Measurements from ENCODE around the gene C19orf47.
A peak's percentile ranks its signal among the peaks of the same experiment; 100 is the strongest.

C19orf47 gene

DNA sequence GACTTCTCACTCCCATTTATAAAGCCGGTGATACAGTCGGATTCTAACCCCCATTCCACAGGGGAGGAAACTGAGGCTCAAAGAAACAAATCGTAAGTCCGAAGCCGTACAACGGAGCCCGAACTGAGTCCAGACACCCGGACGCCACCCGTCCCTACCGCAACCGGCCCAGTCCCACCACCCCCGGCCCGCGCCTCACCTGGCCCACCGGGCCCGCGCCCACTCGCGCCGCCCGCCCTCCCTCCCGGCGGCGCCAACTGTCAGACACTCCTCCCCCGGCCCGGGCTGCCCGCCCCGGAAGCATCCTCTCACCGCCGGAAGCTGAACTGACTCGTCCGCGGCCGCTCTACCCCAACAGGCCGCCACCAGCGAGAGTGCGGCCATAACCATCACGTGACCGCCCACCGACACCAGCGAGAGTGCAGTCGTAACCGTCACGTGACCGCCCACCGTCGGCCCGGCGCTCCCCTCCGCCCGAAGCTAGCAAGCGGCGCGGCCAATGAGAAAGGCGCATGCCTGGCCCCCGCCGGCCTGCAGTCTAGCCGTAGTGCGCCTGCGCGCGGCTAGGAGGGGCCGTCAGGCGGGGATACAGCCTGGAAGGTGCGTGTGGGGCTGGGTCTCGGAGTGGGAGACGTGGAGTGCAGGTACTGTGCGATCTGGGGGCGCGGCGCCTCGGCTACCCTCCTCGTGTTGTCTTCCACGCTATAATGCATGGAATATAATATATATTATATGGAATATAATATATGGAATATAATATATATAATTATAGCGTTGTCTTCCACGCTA, at the start of gene C19orf47, which contains the start of gene PLD3:
Gene C19orf47 (minus strand): TSS at position 273 of the 789 bp plus-strand sequence. CDS start 6,540 bp downstream, outside the sequence.
Gene PLD3 (plus strand): TSS at position 571 of the 789 bp plus-strand sequence. CDS start 17,789 bp downstream, outside the sequence.
- DNase-seq: peak; percentile 93

GRCh38 chr19:40397568-40397906, 49.3 kb upstream of the C19orf47 start:
- no peak for DNase-seq

- DNase-seq: no peak
Observed at GRCh38 chr19:40396886-40397567, 48.8 kb upstream of the C19orf47 start.

DNA sequence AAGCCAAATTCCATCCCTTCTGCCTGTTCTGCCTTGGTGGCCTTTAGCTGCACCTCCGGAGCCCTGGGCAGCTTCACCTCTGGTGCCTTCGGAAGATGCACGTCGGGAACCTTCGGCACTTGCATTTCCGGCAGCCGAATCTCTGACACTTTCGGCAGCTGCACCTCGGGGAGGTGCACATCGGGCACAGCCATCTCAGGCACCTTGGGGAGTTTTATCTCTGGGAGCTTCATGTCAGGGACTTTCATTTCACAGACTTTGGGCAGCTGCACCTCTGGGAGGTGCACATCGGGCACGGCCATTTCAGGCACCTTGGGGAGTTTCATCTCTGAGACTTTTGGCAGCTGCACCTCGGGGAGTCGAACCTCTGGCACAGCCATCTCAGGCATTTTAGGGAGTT, 47.8 kb upstream of the C19orf47 start:
- DNase-seq: no peak

DNA sequence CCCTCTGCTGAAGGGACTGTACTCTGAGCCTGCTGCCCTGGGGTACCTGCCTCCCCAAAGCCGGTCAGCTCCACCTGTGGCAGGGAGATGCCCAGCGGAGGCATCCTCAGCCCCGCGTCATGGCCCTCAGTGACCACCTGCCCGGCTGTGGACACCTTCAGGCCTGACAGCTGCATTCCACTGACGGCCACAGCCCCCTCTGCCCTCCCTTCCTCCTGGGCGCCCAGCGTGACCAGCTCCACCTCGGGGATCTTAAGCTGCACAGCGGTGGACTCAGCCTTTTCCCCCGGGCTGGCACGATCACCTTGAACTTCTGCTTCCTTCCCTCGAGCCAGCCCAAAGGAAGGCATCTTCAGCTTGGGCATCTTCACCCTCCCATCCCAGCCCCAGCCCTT, 46.6 kb upstream of the C19orf47 start:
- DNase-seq: no peak

DNA sequence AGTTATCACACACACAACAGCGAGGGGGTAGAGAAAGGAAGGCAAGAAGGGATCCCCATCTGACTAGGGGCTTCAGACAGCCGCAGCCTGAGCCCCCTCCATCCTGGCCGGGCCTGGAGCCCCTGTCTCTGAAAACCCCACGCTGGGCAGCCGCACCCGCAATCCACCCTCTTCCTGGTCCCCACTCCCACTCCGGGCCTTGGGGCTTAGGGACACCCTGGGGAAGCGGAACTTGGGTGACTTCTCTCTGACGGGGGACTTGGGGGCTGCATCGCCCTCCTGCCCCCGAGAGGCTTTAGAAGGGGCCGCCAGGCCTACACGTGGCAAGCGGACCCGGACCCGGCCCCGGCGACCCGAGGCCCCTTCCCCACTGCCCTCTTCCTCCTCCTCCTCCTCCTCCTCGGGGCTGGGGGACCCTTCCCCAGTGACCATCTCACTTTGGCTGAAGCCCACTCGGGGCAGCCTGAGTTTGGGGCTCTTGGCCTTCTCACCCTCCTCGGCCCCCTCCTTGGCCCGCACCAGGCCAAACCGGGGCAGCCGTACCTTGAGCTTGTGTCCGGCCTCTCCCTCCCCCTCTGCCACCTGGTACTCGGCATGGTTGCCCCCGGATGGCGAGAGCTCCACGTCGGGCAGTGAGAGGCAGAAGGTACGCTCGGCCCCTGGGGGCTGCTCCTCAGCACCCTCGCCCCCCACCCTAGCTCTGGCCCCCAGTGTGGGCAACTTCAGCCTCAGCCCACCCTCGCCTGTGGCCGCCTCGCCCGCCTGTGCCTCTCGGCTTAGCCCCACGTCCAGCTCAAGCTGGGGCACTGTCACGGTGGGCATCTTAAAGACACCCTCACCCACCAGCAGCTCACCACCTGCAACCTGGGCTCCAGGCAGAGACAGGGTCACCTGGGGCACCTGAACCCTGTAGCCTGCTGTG, 46.0 kb upstream of the C19orf47 start:
- no peak for DNase-seq

DNA sequence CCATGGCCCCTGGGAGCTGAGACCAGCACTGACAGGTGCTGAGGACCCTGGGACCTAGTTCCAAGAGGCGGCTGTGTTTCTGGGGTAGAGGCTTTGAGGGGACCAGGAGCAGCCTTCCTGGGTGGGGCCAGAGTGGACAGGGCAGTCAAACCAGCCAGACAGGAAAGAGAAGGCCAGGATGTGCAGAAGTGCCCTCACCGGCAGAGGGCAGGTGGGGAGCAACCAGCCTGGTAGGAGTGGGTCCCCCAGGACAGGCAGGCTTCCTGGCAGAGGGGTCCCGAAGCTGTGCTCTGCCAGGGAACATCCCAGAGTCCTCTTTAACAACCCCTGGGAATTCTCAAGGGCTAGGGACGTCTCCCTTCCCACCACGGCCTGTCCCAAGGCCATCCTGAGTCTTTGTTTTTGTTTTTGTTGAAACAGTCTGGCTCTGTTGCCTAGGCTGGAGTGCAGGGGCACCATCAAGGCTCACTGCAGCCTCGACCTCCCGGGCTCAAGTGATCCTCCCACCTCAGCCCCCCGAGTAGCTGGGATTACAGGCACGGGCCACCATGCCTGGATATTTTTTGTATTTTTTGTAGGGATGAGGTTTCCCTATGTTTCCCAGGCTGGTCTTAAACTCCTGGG, 44.8 kb upstream of the C19orf47 start:
- no peak for DNase-seq

GRCh38 chr19:40392123-40392522, 43.9 kb upstream of the C19orf47 start:
- DNase-seq: no peak

- DNase-seq: no peak
Observed at GRCh38 chr19:40390084-40390742, 42.0 kb upstream of the C19orf47 start, which contains the start of gene HIPK4. Gene HIPK4, minus strand, starts transcription at chr19:40390181. Its CDS starts 279 bp downstream, at chr19:40389902.

DNA sequence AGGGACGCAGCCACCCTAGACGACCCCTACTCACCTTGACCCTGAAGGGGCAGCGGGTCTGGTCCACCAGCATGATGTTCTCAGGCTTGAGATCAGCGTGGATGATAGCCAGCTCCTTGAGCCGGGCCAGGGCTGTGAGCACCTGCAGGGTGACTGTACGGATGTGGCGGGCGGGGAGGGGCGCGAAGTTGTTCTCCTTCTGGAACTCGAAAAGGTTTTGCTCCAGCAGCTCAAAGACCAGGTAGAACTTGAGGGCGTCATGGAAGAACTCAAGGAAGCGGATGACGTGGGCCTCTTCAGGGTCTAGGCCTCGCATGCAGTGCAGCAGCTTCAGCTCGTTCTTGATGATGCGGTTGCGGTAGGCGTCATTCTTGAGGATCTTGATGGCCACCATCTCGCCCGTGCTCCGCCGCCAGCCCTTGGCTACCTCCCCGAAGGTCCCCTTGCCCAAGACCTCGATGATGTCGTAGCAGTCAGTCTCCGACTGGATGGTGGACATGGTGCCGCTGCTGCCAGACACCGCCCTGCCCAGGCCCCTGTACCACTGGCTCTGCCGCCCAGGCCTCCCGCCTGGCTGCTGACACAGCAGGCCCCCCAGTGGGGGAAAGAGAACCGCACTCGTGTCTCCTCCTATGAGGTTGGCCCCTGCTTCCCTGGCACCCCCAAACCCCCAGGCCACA, 41.3 kb upstream of the C19orf47 start:
- DNase-seq: no peak

DNA sequence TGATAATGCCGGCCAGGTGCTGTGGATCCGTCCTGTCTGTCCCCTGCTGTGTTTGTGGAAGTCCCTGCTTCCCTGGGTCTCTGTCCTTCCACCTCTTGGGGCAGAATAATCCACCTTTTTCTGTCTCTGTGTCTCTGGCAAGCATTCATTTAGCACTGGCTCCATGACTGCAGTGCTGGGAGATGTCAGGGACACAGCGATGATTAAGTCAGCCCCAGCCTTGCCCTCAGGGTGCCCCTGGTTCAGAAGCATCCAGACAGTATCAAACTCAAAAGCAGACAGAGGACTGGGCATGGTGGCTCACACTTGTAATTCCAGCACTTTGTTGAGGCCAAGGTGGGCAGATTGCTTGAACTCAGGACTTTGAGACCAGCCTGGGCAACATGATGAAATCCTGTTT, 40.3 kb upstream of the C19orf47 start:
- no peak for DNase-seq

DNA sequence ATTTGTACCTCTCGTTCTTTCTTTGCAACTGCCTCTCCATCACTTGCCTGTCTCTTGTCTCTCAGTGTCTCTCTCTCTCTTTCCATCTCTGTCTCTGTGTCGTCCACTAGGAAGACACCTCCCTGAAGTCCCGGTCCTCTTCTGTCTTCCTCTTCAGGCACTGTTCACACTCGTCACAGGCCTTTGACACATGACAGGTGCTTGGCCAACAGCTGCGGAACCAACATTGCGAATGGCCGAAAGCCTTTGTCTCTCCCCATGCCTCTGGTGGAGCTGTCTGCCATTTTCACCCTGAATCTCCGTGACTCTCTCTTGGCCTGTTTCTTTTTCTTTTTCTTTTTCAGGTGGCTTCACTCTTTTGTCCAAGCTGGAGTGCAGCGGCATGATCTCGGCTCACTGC, 39.0 kb upstream of the C19orf47 start:
- no peak for DNase-seq

DNA sequence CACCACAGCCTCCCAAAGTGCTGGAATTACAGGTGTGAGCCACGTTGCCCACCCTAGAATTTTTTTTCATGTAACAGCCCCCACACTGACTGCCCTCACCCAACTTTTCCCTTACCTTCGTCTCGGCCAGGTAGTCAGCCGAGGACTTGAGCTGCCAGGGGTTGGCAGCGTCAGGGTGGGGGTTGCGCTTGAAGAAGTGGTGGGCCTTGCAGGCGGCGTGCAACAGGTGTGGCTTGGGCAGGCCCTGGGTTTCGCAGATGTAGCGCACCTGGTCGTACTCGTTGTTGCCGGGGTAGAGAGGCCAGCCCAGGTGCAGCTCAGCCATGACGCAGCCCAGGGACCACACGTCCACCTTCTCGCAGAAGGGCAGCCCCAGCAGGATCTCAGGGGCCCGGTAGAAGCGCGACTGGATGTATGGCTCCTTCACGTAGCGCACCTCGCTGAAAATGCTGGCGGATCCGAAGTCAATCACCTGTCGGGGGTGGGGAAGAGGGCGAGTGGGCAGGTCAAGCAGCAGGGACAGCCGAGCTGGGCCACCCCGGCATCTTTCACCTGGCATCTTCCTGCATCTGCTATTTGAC, 35.6 kb upstream of the C19orf47 start:
- DNase-seq: no peak

DNA sequence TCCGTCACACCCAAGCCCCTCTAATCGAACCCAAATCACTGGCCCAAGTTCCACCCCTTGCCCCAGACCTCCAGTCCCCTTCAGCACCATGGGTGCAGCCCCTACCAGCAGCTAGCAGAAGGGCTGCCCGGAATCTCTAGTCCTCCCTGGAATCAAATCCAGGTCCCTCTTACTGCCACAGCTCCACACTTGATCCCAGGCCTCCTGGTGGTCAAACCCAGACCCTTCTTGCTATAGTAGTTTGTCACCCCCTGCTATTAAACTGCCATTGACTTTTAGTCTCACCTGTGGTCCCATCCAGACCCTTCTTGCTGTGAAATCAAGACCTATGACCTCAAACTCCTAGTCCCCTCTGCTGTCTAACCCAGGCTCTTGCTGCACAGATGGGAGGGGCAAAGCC, 33.1 kb upstream of the C19orf47 start:
- DNase-seq: no peak

DNA sequence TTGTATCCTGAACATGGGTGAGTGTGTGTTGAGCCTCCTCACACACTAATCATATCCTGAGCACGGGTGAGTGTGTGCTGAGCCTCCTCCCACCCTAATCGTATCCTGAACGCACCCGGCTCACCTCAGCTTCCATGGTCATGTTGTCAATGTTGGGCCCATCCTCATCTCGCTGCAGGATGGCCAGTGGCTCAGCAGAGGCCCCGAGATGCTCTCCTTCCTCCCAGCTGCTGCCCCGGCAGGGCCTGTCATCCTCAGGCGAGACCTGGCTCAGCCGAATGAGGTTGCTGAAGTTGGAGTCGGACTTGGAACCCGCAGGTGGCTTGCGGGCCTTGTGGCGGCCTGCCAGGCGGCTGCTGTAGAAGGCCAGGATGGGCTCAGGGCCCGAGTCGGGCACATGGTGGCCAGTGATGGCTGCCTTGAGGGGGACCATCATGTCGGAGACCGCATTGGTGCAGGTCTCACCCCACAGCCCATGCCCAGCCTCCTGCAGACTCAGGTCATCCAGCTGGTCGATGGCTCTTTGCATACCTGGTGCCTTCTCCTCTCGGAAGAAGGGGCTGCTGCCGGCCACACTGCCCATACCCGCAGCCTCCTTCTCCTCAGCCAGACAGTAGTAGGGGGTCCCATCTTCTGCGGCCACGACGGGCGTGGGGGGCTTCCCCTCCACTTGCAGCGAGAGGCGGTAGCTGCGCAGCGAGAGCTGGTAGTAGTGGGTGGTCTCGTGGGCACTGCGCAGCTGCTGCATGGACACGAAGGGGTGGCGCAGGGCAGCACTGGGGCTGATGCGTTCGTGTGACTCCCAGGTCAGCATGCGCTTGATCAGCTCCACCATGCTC, 32.2 kb upstream of the C19orf47 start:
- DNase-seq: no peak

- DNase-seq: no peak
Observed at GRCh38 chr19:40379446-40380198, 31.4 kb upstream of the C19orf47 start.

DNA sequence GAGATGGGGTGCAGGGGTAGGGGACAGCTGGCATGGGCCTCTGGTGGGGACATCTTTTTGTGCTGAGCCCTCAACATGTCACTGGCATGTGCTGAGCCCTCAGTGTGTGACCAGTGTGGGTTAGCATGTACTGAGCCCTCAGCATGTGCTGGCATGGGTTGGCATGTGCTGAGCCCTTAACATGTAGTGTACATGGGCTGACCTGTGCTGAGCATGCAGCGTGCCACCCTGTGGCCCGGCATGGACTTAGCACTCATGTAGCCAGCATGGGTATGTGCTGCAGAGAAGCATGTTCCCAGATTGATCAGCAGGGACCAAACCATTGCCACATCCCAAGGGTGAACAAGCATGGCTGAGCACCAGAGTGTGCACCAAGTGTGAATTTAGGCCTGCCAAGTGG, 30.3 kb upstream of the C19orf47 start:
- no peak for DNase-seq

GRCh38 chr19:40377876-40378385, 29.7 kb upstream of the C19orf47 start:
- no peak for DNase-seq

GRCh38 chr19:40376286-40376862, 28.2 kb upstream of the C19orf47 start:
- DNase-seq: no peak

Data from KG1 (cell line).